NCI-H524 treated with DMSO at 0.1 percent for 48 hours (cell line): Measurements from ENCODE around the gene ATP11A.

Source experiments
- DNase-seq: peaks from one replicate; lab custom pipeline; 2025; lab: John Stamatoyannopoulos, UW

ATP11A gene

DNA sequence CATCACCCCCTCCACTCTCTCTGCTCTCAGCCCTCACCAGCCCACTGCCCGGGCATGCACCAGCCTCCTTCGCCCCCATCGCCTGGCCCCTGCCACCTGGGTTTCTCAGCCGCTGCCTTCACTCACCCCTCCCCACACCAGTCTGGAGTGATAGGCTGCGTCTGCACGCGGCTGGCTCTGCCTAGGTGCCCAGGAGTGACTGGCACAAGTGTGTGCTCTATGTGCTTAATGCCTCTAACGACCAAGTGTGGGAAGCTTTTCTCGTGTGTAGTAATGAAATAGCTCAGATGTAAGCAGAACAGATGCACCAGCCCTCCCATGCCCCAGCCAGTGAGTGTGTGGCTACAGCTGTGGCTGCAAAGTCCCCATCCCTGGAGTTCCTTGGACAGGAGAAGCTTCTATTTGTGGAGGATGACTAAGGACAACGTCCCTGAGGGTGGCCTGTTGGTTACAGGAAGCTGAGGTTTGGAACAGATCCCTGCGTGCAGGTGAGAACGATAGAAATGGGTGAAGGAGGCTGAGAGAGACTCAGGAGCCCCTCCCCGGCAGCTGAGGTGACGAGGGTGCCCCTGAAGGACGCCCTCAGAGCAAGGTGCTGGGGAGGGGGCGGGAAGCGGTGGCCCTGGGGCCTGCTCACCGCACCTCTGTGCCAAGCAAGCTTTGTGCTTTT lies 35.6 kb downstream of the ATP11A start:
- DNase-seq, result no peak

DNA sequence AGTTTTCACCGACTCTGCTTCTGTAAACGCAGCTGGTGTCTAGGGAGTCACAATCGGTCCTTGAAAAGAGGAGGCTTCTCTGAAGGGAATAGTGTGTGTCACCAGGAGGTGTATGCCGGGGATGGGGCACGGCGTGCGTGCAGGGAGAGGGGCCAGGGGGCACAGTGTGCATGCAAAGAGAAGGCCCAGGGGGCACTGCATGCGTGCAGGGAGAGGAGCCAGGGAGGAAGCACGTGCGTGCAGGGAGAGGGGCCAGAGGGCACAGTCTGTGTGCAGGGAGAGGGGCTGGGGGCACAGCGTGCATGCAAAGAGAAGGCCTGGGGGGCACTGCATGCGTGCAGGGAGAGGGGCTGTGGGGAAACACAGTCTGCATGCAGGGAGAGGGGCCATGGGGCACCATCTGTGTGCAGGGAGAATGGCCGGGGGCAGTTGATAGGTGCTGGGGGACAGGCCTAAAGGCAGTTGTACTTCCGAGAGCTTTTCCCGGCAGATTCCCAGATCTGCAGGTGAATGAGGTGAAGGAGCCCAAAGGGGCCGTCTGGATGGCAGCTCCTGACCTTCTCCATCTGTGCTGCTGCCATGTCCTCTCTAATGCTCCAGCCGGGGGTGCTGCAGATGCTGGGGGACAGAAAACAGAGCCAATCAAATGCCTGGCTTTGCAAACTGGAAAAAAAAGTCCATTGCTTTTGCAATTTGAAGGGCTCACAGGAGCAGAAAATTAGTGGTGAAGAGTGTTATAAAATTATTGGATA lies 36.4 kb downstream of the ATP11A start:
- DNase-seq, result no peak

DNA sequence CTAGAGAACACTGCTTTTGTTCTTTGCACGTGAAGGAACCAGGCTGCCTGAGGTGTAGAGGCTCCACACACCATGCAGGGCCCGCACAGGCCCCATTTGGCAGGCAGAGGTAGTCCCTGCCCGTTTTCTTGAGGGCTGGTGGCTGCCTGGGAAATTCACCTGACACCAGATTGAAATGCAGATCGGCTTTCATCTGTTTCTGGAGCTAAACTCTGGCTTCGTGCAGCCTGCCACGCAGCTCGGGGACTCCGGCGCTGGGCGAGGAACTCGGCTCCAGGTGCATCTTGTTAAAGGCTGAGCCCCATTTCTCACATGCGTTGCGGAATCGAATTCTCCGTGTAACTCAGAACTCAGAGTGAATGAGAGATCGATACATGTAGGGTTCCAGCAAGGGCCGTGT lies 37.7 kb downstream of the ATP11A start:
- DNase-seq, result no peak

DNA sequence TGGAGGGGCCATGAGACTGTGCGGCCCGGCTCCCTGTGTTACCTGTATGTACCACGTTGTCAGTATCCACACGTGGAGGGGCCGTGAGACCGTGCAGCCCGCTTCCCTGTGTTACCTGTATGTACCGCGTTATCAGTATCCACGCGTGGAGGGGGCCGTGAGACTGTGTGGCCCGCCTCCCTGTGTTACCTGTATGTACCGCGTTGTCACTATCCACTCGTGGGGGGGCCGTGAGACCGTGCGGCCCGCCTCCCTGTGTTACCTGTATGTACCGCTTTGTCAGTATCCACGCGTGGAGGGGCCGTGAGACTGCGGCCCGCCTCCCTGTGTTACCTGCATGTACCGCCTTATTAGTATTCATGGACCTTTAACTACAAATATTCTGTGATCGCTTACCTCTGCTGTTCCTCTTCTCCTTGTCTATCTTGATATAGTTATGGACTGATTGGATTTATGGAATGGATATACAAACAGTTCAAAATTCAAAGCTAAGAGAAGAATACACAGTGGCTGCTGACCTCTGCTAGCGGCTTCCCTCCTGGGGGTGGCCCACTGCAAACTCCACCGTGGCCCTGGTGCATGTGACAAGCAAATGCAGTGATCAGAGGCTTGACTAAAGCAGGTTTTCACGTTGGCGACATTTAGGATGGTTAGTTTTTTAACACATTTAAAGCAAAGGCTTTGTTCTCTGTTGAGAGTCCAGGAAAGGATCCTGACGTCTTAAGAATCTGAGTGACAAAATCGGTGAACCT lies 38.7 kb downstream of the ATP11A start:
- no peak for DNase-seq

DNA sequence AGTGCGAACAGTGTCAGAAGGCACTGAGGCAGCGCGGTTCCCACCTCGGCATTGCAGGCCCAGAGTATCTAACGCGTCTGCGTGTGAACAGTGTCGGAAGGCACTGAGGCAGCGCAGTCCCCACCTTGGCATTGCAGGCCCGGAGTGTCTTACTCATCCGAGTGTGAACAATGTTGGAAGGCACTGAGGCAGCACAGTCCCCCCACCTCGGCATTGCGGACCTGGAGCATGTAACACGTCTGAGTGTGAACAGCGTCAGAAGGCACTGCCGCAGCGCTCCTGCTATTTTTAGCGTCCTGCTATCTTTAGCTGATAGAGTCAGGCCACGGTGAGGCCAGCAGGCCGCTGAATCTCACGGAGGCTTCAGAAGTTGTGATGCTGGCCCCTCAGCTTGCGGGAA lies 39.6 kb downstream of the ATP11A start:
- DNase-seq, result no peak

DNA sequence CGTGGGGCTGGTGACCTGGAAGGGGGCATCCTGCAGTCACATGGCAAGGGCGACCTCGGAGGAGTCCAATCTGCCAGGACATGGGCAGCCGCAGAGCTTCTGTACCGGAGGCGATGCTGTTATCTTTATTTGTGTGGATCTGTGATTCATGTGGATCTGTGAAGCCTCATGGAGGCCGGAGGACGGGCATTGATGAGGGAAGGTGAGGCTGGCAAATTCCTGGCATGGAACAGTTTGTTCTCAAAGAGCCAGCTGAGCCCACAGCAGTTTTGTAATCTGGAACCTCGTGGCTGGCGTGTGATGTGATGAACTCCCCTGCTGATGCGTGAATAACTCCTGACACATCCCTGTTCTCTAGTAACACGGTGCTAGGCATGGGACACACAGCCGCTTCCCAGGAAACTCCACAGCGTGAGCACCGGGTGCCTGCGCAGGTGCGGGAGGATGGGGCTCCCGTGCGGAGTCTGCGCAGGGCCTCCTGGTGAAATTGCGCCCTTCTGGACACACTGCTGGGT lies 40.4 kb downstream of the ATP11A start:
- no peak for DNase-seq

DNA sequence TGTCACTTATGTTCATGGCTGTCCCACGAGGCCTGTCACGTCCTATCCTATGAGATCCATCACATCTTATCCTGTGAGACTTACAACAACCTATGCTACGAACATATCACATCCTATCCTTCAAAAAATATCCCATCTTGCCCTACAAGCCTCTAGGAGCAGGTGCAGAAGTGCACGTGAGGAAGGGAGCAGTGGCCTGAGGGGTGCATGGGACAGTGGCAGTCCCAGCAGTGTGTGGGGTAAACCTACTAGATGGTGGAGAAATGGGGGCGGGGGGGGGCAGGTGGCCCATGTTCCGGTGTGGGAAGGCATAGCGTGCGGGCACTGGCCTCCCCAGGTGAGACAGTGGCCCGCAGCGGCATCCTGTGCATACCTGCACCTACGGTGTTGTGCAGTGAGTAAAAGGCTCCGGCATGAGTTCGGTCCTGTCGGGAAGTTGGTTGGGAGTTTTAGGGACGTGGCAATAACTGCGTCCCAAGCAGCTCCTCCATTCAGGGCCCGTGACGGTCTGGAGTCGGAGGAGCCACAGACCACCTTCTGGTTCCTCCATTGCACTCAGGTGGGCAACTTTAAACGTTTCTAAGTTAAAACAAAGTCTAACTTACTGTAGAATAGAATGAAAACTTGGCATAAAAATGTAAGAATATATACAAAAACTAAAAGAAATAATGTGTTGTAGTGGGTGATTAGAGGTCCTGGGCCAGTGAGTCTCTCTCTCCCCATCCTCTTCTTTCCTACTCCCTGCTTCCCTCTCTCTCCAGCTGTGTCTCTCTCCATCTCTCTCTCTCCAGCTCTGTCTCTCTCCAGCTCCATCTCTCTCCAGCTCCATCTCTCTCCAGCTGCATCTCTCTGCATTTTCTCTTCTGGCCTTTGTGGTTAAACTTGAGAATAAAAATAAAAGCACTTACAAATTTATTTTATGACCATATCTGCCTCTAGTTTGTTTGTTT lies 42.1 kb downstream of the ATP11A start:
- DNase-seq, result no peak

DNA sequence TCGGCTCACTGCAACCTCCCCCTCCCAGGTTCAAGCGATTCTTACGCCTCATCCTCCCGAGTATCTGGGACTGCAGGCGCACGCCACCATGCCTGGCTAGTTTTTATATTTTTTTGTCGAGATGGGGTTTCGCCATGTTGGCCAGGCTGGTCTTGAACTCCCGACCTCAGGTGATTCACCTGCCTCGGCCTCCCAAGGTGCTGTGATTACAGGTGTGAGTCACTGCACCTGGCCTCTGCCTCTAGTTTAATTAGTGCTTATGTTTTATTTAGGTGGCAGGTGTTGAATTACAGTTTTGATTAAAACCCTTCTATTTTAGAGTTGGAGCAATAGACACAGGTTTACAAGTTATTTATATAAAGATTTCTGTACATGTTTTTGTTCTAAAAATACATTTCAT lies 42.8 kb downstream of the ATP11A start:
- DNase-seq, result no peak

DNA sequence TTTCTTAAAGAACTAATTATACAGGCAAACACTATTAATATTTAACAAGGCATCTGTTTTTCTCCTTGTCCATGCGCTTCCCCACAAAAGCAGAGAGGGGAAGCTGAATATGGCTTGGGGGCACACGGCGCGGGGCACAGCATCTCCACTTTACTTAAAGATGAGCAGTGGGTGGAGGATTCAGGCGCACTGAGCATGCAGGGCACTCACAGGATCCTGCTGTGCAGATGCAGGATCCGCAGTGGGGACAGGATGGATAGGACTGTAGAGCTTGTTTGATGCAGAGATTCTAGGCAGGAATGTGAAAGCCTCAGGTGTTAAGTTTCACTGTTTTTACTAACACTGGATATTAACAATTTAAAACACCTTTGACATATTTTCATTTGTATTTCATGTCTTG lies 43.3 kb downstream of the ATP11A start:
- DNase-seq, result no peak

DNA sequence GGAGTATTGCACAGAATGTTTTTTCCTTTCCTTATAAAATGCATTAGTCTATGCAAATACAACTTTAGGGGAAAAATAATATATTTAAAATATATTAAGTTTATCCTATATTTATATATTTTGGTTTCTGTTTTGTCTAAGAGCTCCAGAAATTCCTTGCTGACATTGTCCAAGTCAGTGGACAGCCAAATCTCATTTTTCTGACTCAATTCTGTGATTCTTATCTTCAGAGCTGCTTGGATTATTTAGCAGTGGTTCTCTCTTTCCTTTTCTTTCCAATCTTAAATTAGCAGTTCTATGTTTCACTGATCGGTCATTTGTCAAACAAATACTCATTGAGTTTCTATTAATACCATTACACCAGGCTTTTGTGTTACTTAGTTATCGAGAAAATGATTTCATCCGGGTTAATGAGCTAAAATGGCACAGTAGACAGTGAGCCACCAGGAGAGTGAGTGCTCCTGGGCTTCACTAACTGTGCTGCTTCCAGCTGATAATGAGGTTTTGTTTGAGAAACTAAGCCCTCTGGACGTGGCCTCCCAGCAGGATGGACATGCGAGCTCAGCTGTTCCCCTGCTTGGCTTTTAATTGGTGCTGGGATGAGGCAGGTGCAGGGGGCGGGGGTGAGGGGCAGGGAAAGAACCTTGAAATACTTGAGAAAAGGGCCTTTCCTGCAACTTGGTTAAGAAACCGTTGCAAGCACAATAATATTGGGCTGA lies 44.0 kb downstream of the ATP11A start:
- DNase-seq, result no peak

DNA sequence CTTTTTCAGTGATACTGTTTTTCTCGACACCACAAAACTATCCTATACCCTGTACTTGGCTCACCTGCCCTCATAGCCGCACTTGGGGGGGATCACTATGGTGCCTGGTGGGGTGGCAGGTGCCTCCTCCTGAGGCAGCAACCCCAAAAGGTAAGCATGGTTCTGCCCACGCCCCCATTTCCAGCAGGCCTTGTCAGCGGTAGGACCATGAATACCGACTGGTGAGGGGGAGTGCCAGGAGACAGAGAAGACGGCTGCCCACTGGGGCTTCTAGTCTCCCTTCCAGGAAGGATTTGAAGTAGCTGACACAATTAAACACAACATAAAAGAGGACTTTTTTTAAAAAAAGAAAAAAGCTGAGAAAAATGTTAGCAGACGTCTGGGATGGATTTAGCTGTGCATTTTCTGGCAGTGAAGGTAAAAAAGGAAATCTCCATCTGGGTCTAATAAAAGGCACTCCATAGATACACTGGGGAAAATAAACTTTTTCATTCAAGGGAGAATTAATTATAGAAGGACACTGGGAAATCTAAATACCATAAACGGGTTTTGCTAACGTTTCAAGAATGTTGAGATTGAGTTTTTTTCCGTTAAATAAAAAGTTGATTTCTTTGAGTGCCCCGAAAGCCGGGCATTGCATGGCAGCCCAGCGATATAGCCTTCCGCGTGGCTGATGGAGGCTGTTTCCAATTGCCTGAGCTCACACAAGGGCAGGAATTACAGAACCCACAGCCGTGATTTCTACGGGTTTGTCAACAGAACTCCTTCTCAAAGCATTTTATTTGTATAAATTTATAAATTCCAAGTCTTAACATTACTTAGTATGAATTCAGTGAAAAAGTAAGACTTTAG lies 45.1 kb downstream of the ATP11A start:
- no peak for DNase-seq

DNA sequence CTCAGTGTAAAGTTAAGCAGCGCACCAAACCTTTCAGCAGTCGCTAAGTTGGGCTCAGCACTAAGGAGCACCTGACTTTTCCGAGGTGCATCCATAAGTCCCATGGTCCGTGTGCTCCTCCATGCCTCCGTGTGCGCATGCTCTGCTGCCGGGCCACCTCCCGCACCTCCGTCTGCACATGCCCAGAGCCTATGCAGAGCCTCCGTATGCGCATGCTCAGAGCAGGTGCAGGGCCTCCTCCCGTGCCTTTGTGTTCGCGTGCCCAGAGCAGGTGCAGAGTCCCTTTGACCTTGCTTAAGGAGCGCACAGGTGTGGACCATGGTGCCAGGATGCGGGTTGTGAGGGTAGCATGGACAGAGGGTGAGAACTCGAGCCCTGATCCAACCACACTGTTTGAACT lies 46.0 kb downstream of the ATP11A start:
- no peak for DNase-seq

DNA sequence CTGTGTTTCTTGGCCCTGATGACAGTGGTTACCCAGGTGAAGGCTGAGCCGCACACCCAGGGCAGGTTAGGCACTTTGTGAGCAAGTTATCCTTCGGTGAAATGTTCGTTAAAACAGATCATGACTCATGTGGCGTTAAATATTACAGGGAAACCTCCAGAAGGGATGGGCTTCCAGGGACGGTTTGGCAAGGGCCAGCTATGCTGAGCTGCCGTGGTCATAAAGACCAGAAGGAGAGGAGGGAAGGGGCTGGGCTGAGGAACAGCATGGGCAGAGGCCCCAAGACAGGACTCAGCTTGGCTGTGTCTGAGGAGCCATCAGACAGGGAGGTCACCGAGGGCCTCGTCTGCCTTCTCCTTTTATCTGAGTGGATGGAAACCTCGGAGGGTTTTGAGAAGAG lies 47.5 kb downstream of the ATP11A start:
- DNase-seq, result no peak

DNA sequence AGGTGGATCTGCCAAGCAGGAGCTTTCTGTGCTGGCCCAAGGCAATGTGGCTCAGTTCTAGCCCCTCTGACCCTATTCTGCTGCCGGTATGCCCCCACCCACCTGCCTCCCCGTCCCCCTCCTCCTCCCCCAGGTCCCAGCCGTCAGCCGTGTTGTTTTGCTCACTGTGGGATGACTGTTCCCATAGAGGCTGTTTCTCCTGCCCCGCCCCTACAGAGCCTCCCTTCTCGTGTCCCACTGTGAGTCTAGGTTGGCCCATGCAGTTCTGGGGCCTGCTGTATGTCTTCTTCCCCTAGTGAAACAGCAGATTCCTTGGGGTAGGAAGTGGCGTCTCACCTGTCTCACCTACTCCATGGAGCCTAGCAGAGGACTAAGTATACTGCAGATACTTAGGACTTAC lies 48.8 kb downstream of the ATP11A start:
- no peak for DNase-seq

DNA sequence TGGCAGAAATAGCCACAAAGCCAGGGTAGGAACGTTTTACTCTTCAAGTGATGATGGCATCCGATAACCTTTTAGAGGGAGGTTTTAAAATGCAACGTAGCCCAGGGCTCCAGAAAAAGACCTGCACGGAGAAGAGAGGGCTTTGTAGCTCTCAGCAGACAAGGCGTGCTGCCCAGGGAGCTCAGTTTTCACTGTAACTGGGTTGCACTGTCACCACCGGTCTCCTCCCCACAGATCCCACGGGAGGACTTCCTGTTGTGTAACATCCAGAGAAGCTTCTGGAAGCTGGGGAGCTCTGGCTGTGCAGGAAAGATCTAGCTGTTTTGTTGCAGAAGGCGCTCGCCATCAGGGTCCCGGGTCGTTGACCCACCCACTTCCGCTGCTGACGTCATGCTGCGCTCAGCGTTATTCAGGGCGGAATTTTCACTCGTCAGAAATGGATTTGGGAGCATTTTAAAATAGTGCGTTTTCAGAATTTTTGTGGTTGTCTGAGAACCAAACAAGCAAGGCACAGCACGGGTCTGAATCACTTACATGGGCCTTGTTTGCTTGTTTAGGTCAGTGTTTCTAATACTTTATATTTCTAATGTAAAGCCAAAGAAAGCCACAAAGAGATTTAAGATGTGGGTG lies 50.8 kb downstream of the ATP11A start:
- no peak for DNase-seq

DNA sequence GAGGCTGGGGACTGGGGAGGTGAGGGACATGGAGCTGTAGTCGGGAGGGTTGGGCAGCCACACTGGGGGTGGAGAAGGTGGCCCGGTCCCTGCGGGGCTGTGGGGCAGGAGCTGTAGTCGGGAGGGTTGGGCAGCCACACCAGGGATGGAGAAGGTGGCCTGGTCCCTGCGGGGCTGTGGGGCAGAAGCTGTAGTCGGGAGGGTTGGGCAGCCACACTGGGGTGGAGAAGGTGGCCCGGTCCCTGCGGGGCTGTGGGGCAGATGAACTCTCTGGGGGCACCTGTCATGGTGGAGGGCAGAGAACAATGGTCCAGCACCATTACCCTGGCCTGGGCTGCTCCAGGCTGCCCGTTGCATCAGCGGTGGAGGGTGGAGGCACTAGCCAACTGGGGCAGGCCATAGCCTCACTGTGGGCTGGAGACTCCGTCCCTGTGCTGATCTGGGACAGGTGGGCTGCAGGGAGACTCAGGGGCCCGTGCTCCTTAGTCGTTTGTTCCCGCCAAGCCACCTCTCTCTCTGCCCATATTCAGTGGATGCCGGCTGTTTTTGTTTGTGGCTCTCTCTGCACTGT lies 51.4 kb downstream of the ATP11A start:
- no peak for DNase-seq

DNA sequence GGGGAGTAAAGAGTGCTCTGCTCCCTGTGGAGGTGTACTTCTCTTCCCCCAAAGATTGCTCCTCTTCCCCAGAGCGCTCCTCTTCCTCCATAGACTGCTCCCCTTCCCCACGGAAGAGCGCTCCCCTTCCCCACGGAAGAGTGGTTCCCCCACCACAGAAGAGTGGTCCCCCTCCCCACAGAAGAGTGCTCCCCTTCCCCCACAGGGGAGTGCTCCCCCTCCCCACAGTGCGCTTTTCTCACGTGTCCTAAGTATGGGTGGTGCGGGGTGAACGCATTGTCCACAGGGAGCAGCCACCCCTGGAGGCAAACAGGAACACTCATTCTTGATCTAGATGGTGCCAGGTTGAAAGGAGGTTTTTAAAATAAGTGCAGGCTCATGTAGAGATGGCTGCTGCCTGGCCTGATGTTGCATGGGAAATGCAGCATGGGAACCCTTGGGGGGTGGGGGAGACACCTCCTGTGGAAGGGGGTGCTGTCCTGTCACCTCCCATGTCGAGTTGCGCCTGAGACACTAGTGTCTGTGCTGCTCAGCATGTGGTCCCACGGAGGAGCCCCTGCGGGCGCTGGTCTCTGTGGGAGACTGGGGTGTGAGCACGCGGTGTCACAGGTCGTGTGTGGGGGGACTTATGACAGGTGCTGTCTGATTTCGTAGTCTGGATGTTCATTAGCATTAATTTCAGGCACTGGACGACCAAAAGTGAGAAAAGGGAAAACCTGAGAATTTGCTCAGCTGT lies 52.2 kb downstream of the ATP11A start:
- DNase-seq, result no peak

DNA sequence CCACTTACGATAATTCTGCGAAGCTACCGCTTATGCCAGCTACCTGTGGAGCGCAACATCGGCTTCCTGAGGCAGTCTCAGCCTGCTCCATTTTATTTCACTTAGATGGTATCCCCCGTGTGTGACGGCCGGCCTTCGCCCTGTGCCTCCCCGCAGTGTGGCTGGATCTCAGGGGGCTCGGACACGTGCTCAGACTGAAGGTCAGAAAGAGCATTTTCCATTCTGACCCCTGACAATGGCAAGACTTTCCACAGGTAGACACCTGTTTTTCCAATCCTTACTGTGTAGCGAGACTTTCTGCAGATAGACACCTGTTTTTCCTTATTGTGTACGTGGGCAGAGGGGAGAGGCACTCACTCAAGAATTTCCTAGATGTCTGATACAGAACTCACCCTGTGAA lies 52.7 kb downstream of the ATP11A start:
- DNase-seq, result no peak
